Measurements from ENCODE around the gene ZC3H6.

The ZC3H6 gene

GRCh38 chr2:112290088-112290487, 14.7 kb downstream of the ZC3H6 start:
- Mint-ChIP-seq H3K27ac (peak overlapping the region in 2 of 3 experiments; percentile 4 to 11), H3K27me3 (ENCODE audit: low read depth) (no peaks in the 10 kb centered on the region), H3K9me3 (no peaks in the 10 kb centered on the region), H3K4me1 (peaks cover 4% of the 10 kb centered on the region), H3K36me3 (ENCODE audit: low read depth) (no peaks in the 10 kb centered on the region), H3K4me3 (no peak overlapping the region)
- TF ChIP-seq, protein P1, sequence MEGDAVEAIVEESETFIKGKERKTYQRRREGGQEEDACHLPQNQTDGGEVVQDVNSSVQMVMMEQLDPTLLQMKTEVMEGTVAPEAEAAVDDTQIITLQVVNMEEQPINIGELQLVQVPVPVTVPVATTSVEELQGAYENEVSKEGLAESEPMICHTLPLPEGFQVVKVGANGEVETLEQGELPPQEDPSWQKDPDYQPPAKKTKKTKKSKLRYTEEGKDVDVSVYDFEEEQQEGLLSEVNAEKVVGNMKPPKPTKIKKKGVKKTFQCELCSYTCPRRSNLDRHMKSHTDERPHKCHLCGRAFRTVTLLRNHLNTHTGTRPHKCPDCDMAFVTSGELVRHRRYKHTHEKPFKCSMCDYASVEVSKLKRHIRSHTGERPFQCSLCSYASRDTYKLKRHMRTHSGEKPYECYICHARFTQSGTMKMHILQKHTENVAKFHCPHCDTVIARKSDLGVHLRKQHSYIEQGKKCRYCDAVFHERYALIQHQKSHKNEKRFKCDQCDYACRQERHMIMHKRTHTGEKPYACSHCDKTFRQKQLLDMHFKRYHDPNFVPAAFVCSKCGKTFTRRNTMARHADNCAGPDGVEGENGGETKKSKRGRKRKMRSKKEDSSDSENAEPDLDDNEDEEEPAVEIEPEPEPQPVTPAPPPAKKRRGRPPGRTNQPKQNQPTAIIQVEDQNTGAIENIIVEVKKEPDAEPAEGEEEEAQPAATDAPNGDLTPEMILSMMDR (IDR thresholded peaks at IDR 0.05; ENCODE audit: unreplicated experiment in 3 of 3) = no peak

- Mint-ChIP-seq H3K4me1 (peaks cover 9% of the 10 kb centered on the region), H3K4me3 (no peak overlapping the region), H3K9me3 (no peaks in the 10 kb centered on the region), H3K27ac (peak overlapping the region in 1 of 3 experiments; percentile 4), H3K27me3 (ENCODE audit: low read depth) (no peaks in the 10 kb centered on the region), H3K36me3 (ENCODE audit: low read depth) (no peaks in the 10 kb centered on the region)
- TF ChIP-seq, protein P1 (IDR thresholded peaks at IDR 0.05; ENCODE audit: unreplicated experiment in 3 of 3) = no peak
Measured at GRCh38 chr2:112290648-112291047, 15.3 kb downstream of the ZC3H6 start.

DNA sequence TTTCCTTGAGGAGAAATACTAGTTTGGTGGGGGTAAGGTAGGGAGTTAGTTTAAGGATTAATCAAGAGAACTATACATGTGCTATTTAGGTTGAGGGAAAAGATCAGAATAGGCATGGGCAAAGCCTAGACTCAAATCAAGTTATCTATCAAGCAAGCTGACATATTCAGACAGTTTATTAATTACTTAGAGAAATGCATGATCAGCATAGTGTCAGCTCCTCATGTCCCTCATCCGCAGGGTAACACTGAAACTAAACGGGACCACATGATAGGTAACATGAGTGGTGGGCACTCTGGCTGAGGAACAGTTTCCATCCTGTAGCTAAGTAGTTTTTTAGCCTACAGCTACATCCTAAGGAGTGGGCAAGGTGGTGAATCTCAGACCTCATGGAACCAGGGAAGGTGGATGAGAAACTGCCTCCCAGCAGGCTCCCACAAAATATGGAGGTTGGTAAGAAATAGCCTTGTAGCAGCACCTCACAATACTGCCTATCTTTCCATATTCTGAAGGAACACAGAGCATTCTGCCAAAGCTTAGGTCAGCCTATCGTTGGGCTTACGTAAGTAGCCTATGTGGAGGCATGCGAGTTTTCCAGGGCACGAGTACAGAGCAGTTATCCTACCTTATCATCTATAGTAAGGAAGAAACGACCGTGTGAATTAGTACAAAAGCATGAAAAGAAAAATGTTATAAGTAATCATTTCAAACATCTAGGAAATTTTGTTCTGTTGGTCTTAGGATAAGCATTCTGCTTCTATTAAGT, 18.4 kb downstream of the ZC3H6 start:
- Mint-ChIP-seq H3K27me3 (ENCODE audit: low read depth) (no peaks in the 10 kb centered on the region), H3K4me3 (no peak overlapping the region), H3K9me3 (no peaks in the 10 kb centered on the region), H3K4me1 (peaks cover 11% of the 10 kb centered on the region), H3K36me3 (ENCODE audit: low read depth) (no peaks in the 10 kb centered on the region), H3K27ac (no peak overlapping the region)
- TF ChIP-seq, protein P1 (IDR thresholded peaks at IDR 0.05; ENCODE audit: unreplicated experiment in 3 of 3) = no peak

DNA sequence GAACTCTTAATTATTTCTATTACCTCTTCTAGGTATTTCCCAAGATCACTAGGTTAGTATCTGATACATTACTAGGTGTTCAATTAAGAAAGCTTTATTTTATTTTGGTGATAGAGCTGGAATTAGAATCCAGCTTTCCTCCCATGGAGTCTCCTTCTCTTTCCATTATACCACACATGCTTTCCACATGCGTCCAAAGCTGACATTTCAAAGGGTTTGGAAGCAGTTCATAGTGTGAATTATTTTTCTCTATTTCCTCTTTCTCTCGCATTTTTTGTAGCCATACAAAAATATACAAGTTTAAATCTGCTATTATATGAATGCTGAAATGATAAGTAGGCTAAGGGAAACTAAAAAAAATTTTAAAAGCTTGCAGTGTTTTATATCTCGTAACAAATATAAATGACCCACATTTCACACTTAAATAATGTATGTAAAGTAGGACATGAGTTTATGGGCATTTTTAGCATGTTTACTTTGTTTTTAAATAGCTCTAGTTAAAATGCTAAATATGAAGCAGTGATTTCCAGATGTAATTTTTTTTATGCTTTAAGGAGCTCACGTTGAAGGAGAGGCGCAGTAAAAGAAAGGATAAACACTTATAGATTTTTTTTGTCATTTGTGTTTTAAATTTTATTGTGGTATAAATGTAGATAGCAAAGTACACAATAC, 20.1 kb downstream of the ZC3H6 start:
- H3K4me1 Mint-ChIP-seq = peaks cover 7% of the 10 kb centered on the region
- no peaks in the 10 kb centered on the region for H3K27me3 Mint-ChIP-seq (ENCODE audit: low read depth)
- H3K9me3 Mint-ChIP-seq = no peaks in the 10 kb centered on the region
- peaks cover 7% of the 10 kb centered on the region for H3K36me3 Mint-ChIP-seq (ENCODE audit: low read depth)
- no peak overlapping the region for H3K4me3 Mint-ChIP-seq
- H3K27ac Mint-ChIP-seq = peak overlapping the region in 2 of 3 experiments; percentile 64 to 68
- TF ChIP-seq, protein P1 (IDR thresholded peaks at IDR 0.05; ENCODE audit: unreplicated experiment in 3 of 3) = no peak

- Mint-ChIP-seq H3K27me3 (ENCODE audit: low read depth) (no peaks in the 10 kb centered on the region), H3K4me1 (peaks cover 7% of the 10 kb centered on the region), H3K4me3 (no peak overlapping the region), H3K27ac (no peak overlapping the region), H3K36me3 (ENCODE audit: low read depth) (peaks cover 15% of the 10 kb centered on the region), H3K9me3 (no peaks in the 10 kb centered on the region)
- TF ChIP-seq, protein P1 (IDR thresholded peaks at IDR 0.05; ENCODE audit: unreplicated experiment in 3 of 3) = no peak
Measured at GRCh38 chr2:112296407-112296806, 21.0 kb downstream of the ZC3H6 start.

Data from nephron (organoid).